HFFc6 (cell line): ENCODE data around the gene MDFIC. TPM values are rescaled to one million over a fixed set of nuclear protein-coding genes. Genes with fewer than 3 reads are reported as not detected.

Experiments
- DNase-seq: peaks from one replicate; pipeline ENCODE4 v3.0.0-alpha.2; 2018
- H3K27ac Mint-ChIP-seq: 2 replicates; pipeline ENCODE4 v1.8.0; 2020; ENCODE audit warnings: mild to moderate bottlenecking, mixed read lengths
- H3K27me3 Mint-ChIP-seq: 2 replicates; pipeline ENCODE4 v1.8.0; 2021; ENCODE audit warnings: mild to moderate bottlenecking, moderate library complexity, mixed read lengths; ENCODE audit not compliant: insufficient read depth
- H3K36me3 Mint-ChIP-seq: 2 replicates; pipeline ENCODE4 v1.8.0; 2021; ENCODE audit warnings: low read depth, mixed read lengths
- H3K4me1 Mint-ChIP-seq: 2 replicates; pipeline ENCODE4 v1.8.0; 2020; ENCODE audit warnings: low read depth, mixed read lengths
- H3K4me3 Mint-ChIP-seq: 2 replicates; pipeline ENCODE4 v1.8.0; 2020; ENCODE audit warnings: mild to moderate bottlenecking, moderate library complexity, mixed read lengths
- H3K9me3 Mint-ChIP-seq: 2 replicates; pipeline ENCODE4 v1.8.0; 2020; ENCODE audit warnings: mild to moderate bottlenecking, mixed read lengths
- CTCF ChIP-seq: fragments of 200-600 bp; sonication (generic); IDR thresholded peaks from 2 replicates; pipeline ENCODE4 v1.5.0; 2021; ENCODE audit warnings: antibody characterized with exemption, mild to moderate bottlenecking
- total RNA-seq, 6 experiments: library from RNA; stranded (reverse); fragmentation: NEBNext Ultra II Directional; extraction: Animal tissue kit (Norgen Biotek cat#: 25700); gene quantifications; 2 replicates in 1 of 6; 3 replicates in 5 of 6; pipeline ENCODE4 v1.2.3, GENCODE V29; 2021

MDFIC gene
- total RNA-seq, 6 experiments from 2014 or later, result 33.3 to 57.9 (median 45.5) TPM

- no peak overlapping the region for H3K27ac Mint-ChIP-seq
- H3K9me3 Mint-ChIP-seq, result no peaks in the 10 kb centered on the region
- no peak for DNase-seq
- peaks cover 37% of the 10 kb centered on the region for H3K4me1 Mint-ChIP-seq
- H3K27me3 Mint-ChIP-seq, result no peaks in the 10 kb centered on the region
- no peak for TF ChIP-seq CTCF
- H3K4me3 Mint-ChIP-seq, result no peak overlapping the region
- H3K36me3 Mint-ChIP-seq, result peaks cover 12% of the 10 kb centered on the region
Measured at GRCh38 chr7:114975401-114975800, 53.5 kb downstream of the MDFIC start.

GRCh38 chr7:114976666-114977065 is 54.8 kb downstream of the MDFIC start:
- no peak for DNase-seq

GRCh38 chr7:114977277-114977676 is 55.4 kb downstream of the MDFIC start:
- Mint-ChIP-seq H3K27me3 (no peaks in the 10 kb centered on the region), H3K4me1 (peaks cover 34% of the 10 kb centered on the region), H3K36me3 (peaks cover 20% of the 10 kb centered on the region), H3K9me3 (no peaks in the 10 kb centered on the region), H3K4me3 (no peak overlapping the region), H3K27ac (no peak overlapping the region)
- TF ChIP-seq CTCF, result no peak
- DNase-seq, result no peak

More at GRCh38 chr7:114976666-114977065, 54.8 kb downstream of the MDFIC start:
- Mint-ChIP-seq H3K9me3 (no peaks in the 10 kb centered on the region), H3K27me3 (no peaks in the 10 kb centered on the region), H3K36me3 (peaks cover 14% of the 10 kb centered on the region), H3K27ac (no peak overlapping the region), H3K4me1 (peaks cover 37% of the 10 kb centered on the region), H3K4me3 (no peak overlapping the region)
- no peak for TF ChIP-seq CTCF

- Mint-ChIP-seq H3K27me3 (no peaks in the 10 kb centered on the region), H3K4me1 (peaks cover 19% of the 10 kb centered on the region), H3K27ac (no peak overlapping the region), H3K36me3 (peaks cover 22% of the 10 kb centered on the region), H3K9me3 (no peaks in the 10 kb centered on the region), H3K4me3 (no peak overlapping the region)
- DNase-seq, result no peak
- no peak for TF ChIP-seq CTCF
Measured at GRCh38 chr7:114979388-114979787, 57.5 kb downstream of the MDFIC start.

- no peak for TF ChIP-seq CTCF
- Mint-ChIP-seq H3K36me3 (peaks cover 22% of the 10 kb centered on the region), H3K27me3 (no peaks in the 10 kb centered on the region), H3K27ac (no peak overlapping the region; the same call in 1 of the 2 replicates), H3K4me3 (no peak overlapping the region), H3K9me3 (no peaks in the 10 kb centered on the region), H3K4me1 (peaks cover 20% of the 10 kb centered on the region)
- DNase-seq, result no peak
Measured at GRCh38 chr7:114979803-114980507, 58.1 kb downstream of the MDFIC start.
